HG02938 (cell line): ENCODE results near the gene CDC25B.
A peak's percentile ranks its signal among the peaks of the same experiment; 100 is the strongest.

Experiments
- ATAC-seq: cut with Tn5 transposase; IDR thresholded peaks from one replicate; pipeline ENCODE4 v1.9.1; 2021; ENCODE audit warnings: mild to moderate bottlenecking, moderate library complexity; ENCODE audit not compliant: unreplicated experiment

Gene CDC25B

DNA sequence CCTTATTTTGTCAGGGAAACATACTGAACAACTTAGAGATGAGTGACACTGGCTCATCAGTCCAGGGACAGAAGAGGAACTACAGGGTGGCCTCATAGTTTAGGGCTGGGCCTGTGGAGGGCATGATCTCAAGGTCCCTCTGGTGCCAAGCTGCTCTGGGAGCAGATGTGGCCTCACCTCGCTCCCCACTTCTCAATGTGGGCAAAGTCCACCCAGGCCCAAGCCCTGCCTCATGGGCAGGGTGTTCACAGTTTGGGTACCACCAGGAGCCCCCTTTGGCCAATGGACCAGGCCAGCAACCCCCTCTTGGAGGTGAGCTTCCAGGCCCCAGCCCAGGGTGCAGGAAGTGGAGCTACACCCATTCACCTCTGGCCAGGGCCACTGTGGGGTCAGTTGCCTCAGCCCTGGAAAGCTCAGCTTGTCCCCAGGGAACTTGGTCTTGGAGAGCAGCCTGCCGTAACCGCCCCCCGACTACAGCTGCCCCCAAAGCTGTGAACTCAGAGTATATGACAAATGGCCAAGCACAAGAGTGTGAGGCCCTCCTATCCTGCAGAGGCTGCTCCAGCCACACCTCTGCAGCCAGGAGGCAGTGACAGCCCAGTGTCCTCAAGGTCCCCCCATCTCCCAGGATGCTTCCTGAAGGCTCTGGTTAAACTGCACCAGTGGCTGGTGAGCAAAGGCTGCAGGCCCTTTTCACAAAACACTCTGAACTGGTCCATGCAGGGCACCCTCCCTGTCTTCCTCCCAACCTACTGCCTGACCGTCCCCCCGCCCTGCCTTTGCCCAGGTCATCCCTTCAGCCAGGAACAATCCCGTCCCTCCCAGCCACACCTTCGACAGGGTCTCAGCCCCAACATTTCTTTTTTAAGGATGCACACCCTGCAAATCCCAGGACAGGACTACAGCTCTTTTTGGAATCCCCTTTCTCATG, 32.2 kb upstream of the CDC25B start:
- no peak for ATAC-seq

DNA sequence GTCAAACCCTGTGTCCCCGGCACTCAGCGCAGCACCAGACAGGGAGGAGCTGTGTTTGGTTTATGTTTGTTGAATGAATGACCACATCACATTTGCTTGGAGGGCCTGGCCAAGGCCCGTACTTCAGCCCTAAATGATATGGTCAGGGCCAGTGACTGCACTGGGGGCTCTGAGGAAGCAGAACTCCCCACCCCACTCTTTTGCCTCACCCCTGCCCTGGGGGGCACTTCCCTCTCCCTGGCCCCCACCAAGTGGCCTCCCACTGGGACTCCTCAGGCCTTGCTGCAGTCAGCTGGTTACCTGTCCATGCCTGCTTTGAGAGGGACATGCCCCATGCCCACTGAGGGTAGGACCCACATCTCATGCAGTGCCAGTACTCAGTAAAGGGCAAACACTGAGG, 31.5 kb upstream of the CDC25B start:
- no peak for ATAC-seq

DNA sequence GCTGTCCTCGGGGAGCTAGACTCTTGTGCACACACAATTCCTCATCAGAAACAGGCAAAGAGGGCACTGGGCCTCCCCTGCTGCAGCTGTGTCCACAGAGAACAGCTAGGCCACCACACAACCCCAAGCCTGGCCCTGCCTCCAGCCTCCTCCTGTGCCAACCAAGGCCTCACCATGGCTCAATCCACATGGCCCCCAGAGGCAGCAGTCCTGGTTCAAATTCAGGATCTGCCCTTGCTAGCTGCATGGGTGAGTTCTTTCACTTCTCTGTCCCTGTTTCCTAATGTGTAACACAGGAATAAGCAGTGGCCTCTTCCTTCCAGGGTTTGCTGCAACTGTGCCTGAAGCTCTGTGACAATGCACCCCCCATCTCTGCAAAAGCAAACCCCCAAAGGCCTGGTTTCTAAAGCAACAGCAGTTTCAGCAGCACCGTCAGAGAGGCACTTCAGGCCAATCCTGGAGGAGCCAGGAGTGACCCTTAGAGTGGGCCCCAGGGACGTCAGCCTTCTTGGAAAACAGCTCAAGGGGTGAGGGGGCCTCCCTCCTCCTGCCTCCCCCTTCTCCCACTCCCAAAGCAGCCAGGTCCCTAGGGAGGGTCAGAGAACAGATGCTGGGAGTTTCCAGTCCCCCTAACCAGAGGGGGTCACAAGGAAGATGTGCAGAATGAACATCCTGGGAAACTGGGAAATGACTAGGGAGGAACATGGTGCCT, 30.8 kb upstream of the CDC25B start:
- no peak for ATAC-seq

DNA sequence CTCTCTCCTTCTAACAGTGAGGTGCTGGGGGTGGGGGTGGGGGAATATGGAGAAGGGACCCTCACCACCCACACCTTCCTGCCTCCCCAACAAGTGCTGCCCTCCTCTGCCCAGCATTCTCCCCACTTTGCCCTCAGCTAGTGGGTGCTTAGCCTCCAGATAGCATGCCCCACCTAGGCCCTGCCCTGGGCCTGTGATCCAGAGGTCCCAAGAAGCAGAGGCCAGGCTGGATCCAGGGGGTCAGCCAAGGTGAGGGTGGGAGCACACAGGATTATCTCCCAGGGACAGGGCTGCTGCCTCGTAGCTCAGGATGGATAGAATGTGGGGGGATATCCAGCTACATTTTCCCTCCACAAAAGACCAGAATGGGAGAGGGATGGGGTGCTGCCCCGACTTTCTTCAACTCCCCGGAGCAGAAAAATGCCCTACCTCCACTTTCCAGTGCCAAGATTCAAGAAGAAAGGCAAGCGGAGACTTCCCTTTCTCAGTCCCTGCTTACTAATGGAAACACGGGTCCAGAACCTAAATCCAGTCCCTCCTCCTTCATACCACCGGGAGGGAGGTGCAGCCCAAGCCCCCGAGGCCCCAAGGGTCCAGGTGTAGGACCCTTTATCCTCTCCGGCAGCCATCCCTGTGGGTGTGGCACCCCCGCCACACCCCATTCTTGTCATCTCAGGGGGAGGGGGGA, 29.5 kb upstream of the CDC25B start:
- ATAC-seq: no peak

DNA sequence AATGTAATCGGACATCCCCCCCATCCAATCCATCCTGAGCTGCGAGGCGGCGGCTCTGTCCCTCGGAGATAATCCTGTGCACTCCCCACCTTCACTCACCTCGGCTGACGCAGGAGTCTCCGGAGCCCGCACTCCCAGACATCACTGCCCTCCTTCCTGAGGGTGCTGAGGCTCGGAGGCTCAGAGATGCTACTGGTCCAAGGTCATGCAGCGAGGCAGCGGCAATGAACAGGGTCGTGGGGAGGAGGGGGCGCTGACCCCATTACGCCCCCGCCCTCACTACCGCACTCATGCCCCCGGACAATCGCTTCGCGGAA, 29.0 kb upstream of the CDC25B start:
- no peak for ATAC-seq

DNA sequence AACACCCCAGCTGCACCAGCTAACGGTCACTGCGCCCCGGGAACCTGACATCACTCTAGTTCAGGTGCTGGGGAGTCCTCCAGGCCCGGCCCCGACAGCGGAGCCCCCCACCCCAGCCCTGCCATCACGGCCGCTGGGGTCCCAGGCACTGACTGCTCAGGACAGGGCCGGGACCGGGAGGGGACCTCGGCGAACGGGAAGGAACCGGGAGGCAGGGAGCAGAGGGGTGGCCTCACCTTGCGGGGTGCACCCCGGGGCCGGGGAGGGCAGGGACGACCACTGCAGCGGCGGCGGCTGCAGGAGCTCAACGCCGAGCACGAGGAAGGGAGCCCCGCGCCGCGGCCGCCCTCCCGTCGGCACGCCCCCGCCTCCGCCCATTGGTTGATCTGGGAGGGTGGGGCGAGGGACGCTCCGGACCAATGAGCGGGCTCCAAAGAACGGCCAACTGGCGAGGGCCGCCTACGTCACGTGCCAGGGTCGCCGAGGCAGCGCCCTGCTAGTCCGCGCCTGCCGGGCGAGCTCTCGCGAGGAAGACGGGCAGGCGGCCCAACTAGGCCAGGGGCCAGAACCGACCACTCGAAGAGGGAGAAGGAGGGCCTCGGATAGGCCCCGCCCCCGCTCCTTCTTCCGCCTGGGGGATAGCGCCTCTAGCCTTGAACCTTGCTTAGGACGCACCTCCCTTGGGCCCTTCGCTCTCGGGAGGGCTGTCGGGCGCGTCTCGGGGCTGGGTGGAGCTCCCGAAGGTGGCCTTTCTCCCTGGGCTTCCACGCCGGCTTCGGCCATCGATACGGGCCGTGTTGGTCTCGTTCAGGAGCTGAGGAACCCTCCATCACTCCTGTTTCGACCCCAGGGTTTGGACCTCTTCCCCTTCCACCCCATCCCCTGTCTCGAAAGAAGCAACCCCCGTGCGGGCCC, 28.4 kb upstream of the CDC25B start, which contains the start of gene ADISSP:
Gene ADISSP (minus strand): TSS at position 327 of the 915 bp plus-strand sequence. CDS start 7,653 bp downstream, outside the sequence.
- ATAC-seq: peak; percentile 89

DNA sequence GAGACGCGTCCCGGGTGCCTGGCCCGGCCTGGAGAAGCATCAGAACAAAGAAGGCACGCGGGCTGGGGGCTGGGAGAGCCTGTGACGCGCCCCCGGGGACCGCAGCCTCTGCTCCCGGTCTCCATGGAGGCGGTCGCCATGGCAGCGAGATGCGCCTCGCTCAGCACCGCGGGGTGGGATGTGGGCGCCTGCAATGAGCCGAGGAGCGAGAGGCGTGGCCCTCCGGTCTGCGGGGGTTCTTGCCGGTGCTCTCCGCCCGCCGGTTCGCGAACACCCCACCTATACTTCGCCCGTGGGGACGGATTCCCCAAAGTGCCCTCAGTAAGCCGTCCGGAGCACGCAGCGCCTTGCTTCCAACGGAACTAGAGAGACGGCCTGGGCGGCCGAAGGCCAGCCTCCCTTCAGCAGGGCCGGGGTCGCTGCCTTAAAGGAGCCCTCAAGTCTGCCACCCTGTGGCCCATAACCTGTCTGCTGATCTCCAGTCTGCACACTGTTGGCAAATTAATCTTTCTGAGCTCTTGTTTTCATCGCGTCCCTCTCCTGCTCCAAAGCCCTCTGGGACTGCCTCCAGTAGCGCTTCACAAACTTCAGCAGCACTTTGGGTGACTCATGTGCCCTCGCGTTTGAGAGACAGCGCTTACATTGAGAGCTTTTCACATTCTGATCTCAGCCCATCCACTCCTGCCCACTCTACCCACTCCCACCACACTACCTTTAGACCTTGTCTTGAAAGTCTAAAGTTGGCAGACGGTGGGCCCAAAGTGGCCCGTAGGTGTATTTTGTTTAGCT, 27.6 kb upstream of the CDC25B start:
- ATAC-seq: peak; percentile 34

DNA sequence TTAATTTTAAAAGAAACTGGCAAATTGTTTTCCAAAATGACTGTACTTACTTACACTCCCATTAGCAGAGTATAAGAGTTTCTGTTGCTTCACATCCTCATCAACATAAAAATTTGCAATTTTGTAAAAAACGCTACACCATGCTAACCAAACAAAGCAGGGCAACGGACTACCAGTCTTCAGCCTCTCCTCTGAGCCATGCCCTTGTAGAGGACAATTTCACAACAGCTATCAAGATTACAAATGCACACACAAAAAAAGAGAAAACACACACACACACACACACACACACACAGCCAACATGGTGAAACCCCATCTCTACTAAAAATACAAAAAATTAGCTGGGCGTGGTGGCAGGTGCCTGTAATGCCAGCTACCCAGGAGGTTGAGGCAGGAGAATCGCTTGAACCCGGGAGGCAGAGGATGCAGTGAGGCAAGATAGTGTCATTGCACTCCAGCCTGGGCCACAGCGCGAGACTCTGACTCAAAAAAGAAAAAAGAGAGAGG, 24.5 kb upstream of the CDC25B start:
- no peak for ATAC-seq

DNA sequence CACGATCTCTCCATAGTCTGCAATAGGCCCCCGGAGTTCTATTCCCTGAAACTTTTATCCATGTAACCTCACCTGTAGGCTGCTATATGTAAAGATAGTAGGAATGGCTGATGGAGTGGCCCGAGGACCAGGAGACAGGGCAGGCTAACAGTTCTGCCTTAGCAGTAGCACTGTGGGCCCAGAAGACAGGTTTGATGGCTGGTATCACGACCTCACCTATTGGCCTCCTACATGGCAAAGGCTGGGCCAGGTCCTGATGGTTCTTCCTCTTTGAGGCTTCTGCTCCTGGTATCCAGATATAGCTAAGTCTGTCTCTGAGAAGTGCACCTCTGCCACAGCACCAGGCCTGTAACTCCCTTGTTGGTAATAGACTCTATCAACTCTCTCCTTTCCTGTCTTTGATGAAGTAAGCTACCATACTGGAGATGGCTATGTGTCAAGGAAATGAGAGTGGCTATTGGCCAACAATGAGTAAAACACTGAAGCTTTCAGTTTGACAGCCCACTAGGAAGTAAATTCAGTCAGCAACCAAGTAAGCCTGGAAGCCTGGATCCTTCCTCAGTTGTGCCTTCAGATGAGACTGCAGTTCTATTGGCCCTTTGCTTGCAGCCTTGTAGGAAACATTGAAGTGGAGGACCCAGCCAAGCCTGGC, 20.5 kb upstream of the CDC25B start:
- no peak for ATAC-seq

DNA sequence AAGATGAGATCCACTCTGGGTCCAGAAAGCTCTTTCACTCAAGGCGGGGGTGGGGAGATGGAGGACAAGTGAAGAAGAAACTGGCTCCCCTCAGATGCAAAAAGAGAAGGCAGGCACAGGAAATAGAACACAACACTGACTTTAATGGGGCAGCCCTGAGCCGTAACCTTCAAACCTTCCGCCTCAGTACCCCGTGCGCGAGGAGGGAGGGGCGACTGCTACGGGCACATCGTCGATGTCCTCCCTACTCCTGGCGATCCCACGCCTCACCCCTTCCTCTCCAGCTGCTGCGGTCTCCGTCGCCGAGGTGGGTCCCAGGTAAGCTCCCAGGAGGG, 18.8 kb upstream of the CDC25B start:
- no peak for ATAC-seq

DNA sequence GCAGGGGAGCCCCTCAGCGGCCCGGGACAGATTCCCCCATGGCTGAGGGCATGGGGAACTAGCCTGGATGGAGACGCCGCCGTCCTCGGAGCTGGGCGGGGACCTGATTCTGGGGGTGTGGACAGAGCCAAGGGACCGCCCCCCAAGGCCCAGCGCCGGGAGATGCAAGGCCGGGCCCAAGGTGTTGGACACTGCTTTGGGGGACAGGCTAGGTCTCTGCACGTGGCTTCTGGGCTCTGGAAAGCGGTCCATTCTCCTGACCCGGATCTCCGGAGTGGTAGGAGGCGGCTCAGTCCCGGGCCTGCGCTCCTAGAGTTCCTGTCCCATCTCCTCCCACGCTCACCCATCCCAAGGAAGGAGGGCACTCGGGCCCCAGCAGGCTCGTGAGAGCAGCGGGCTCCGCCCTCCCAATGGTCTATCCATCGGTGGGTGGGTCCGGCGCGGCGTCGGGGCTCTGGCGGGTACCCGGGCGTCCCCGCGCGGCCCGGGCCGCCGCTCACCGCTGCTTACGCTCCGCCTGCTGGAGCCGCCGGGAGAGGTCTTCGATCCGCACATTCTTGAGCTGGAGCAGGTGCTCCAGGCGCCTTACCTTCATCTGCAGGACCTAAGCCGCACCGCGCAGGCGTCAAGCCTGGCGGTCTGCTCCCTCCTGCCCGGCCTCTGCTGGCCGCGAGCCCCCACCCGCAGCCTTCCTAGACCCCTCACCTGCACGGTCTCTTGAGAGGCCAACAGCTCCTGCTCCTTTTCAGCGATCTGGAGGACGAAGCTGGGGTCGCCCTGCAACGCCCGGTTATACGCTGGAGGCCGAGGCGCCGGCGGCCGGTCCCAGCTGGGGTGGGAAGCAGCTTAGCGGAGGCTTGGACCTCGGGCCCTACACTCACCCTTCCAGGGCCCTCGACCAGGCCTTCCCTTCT, 18.1 kb upstream of the CDC25B start:
- ATAC-seq: no peak

DNA sequence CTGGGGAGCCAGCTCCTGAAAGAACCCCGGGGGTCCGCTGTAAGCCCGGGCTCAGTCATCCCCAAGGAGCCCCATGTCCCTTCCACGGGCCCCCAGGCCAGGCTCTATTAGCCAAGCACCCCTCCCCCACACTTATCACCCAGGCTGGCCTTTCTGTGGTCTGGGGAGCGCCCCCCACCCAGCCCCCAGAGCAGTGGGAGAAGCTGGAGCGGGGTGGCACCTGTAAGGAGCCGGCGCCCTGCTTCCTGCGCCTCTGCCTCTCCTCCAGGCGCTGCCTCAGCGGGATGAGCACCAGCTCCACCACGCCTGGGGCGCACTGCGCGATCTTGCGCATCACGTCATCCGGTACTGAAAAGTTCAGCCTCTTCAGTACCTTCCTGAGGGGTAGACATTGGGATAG, 17.1 kb upstream of the CDC25B start:
- no peak for ATAC-seq

DNA sequence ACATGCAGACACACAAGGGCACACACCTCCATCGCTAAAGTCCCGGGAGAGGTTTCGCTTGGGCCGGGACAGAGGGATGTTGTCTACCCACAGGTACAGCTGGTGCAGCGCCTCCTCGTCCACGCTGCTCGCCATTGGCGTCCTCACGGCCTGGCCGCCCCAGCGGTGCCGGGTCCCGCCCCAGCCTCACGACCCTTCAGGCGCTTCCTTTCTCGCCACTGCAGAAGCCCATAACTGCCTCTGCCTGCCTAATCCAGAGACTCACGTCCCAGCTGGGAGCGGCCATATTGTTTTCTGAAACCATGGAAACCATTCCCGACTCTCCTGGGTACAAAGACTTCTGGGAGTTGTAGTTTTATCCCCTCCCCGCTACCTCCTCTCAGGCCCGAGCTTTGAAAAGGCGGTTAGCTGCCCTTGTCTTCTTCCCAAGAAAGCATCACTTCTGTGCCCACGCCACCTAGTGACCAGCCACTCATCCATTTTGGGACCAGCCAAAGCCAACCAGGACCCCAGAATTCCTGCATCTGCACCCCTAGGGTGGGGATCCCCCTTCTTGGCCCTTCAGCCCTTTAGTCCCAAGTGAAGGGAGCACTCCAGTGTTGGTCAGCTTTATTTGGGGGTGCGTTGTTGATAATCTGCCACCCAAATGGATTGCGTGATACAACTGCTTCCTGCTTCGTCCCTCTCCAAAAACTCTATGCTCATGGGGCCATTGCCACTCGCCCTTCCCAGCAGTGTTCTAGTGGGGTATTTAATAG, 14.8 kb upstream of the CDC25B start, which contains the start of gene SPEF1:
Gene SPEF1 (minus strand): TSS at position 296 of the 758 bp plus-strand sequence. CDS start 161 bp downstream, at position 135.
- ATAC-seq: peak; percentile 39

DNA sequence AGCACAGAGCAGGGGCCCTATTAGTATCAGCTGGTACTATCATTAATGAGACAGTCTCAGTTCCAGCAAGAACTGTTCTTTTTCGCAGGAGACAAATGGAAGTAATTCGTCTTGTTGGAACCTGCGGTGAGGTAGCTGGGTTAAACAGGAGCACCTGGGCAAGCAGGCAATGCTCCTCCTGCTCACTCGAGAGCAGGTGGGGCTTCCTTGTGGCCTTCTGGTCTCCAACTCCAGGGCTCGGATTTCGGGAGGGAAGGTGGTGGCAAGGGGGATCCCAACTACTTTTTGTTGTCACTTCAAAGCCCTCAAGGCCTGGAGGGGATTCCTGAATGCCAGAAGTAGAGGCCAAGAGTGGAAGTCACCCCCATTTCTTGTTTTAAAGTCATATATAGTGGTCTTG, 13.5 kb upstream of the CDC25B start:
- ATAC-seq: no peak

DNA sequence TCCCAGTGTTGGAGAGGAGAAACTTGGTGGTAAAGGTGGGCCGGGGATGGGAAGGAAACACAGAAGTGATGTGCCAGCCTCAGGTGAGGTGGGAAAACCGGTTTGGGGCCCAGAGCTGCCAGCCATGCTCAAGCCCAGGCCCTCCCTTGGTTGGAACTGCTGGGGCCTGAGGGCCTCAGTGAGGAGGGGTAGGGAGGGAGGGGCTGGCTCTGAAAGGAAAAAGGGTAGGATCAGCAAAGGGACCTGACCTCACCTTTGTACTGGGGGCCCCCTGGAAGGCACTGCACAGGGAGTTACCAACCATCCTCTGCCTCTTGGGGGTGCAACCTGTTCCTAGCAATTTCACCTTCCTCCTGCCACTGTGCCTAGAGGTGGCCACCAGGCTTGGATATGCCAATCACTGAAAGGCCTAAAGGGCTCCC, 13.0 kb upstream of the CDC25B start:
- ATAC-seq: no peak

DNA sequence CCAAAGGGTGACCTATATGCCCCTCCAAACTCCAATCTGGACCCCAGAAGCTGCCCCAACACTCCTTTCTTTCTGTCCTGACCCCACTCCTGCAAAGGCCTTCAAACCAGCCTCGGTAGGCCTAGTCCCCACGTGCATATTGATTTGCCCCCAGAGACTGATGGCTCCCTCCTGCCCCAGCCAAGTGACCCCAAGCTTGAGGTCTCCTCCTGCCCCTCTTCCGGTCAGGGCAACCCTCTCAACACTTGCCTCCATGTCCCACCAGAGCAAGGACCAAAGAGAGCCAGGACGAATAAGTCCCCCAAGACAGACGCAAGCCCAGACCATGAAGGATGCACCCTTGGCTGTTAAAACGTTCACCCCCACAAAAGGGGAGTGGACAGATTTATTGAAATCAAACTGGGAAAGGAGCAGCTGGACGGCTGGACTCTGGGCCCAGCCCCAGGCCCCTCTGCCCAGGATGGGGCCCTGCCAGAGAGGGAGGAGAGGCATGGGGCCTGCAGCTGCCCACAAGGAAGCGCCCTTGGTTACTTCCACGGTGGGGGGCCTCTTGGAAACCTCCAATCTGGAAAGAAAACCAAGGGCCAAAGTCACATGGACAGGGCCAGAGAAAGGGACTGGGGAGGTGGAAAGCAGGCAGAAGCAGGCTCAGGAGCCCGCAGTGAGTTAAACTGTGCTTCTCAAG, 12.5 kb upstream of the CDC25B start:
- ATAC-seq: no peak
